HCT116 (cell line): ENCODE measurements around the gene CTBP1. TPM values are rescaled to one million over a fixed set of nuclear protein-coding genes. Genes with fewer than 3 reads are reported as not detected.

Experiments used
- ATAC-seq: fragments of 200-7000 bp; cut with Tn5 transposase; 2 replicates; pipeline ENCODE4 v1.9.1; 2020; ENCODE audit warnings: mild to moderate bottlenecking, moderate library complexity
- BruUV-seq: library from RNA; stranded (reverse); fragments of 400-500 nt; replicated peaks from 2 replicates; lab custom pipeline; 2021; lab: Mats Ljungman, UMichigan
- CTCF ChIA-PET: fragments of 300-600 bp; sonication (Branson Sonifier 250); formaldehyde crosslinking; loops from one replicate; lab custom pipeline; 2021; ENCODE audit warnings: antibody characterized with exemption; lab: Charles Lee
- POLR2A ChIA-PET: fragments of 300-600, 350-600 bp; sonication (Branson Sonifier 250); formaldehyde crosslinking; loops from one replicate; lab custom pipeline; 2021; ENCODE audit warnings: antibody characterized with exemption; lab: Charles Lee
- RAD21 ChIA-PET, 2 experiments: fragments of 300-600 bp; sonication (Branson Sonifier 250); formaldehyde crosslinking; loops; one replicate each; lab custom pipeline; 2023; ENCODE audit warnings: low total read pairs in 2 of 2; ENCODE audit not compliant: uncharacterized antibody in 2 of 2, unreplicated experiment in 2 of 2, low non-redundant PET in 1 of 2; lab: Charles Lee
- DNase-seq: peaks from one replicate; pipeline ENCODE4 v3.0.0-alpha.2; 2010; ENCODE audit warnings: low read depth, low spot score
- H2AFZ ChIP-seq: fragments of 200-600 bp; shearing (Covaris generic), sonication (generic); 2 replicates; pipeline ENCODE4 v1.6.1; 2017; ENCODE audit warnings: low read depth, mixed run types, mixed read lengths, antibody characterized with exemption, low read length; ENCODE audit not compliant: poor library complexity, severe bottlenecking
- H3K27ac ChIP-seq: 2 replicates; pipeline ENCODE4 v1.5.1; 2012; ENCODE audit warnings: low read depth, low read length
- H3K27me3 ChIP-seq: fragments of 200-600 bp; sonication (generic); 2 replicates; pipeline ENCODE4 v1.6.1; 2016; ENCODE audit warnings: mixed run types, low read length, mixed read lengths; ENCODE audit not compliant: insufficient read depth
- H3K36me3 ChIP-seq, 2 experiments: fragments of 200-500 bp in 1 of 2; fragments of 200-600 bp in 1 of 2; sonication (Bioruptor generic) in 1 of 2; sonication (generic) in 1 of 2; 2 replicates each; pipeline versions ENCODE4 v1.5.1 to v1.6.1; 2014 to 2016; ENCODE audit warnings: low read length in 2 of 2, inconsistent platforms in 1 of 2, mixed read lengths in 1 of 2, mixed run types in 1 of 2; ENCODE audit not compliant: insufficient read depth in 2 of 2, control insufficient read depth in 1 of 2
- H3K4me1 ChIP-seq, 2 experiments: fragments of 200-600 bp in 1 of 2; sonication (generic) in 1 of 2; 2 replicates each; pipeline versions ENCODE4 v1.5.1 to v1.6.1; 2012 to 2017; ENCODE audit warnings: low read length in 2 of 2, inconsistent platforms in 1 of 2, mild to moderate bottlenecking in 1 of 2, mixed read lengths in 1 of 2, mixed run types in 1 of 2, moderate library complexity in 1 of 2; ENCODE audit not compliant: insufficient read depth in 2 of 2, control insufficient read depth in 1 of 2
- H3K4me2 ChIP-seq: fragments of 200-600 bp; sonication (generic); 2 replicates; pipeline ENCODE4 v1.6.1; 2017; ENCODE audit warnings: mixed run types, low read length, mixed read lengths
- H3K4me3 ChIP-seq, 2 experiments: fragments of 200-600 bp in 1 of 2; sonication (generic) in 1 of 2; replicated peaks in 1 of 2; 2 replicates each; pipeline ENCODE4 v1.5.1; 2011 to 2016; ENCODE audit warnings: low read length in 2 of 2, control low read depth in 1 of 2, low read depth in 1 of 2, mild to moderate bottlenecking in 1 of 2, mixed read lengths in 1 of 2, mixed run types in 1 of 2
- H3K79me2 ChIP-seq: fragments of 200-600 bp; sonication (generic); 2 replicates; pipeline ENCODE4 v1.6.1; 2017; ENCODE audit warnings: mild to moderate bottlenecking, mixed run types, low read length, moderate library complexity, mixed read lengths; ENCODE audit not compliant: insufficient read depth
- H3K9ac ChIP-seq: fragments of 200-600 bp; sonication (generic); 2 replicates; pipeline ENCODE4 v1.6.1; 2016; ENCODE audit warnings: low read length, mixed read lengths
- H3K9me2 ChIP-seq: fragments of 200-600 bp; sonication (generic), shearing (Covaris generic); 2 replicates; pipeline ENCODE4 v1.6.1; 2017; ENCODE audit warnings: mixed run types, mild to moderate bottlenecking, moderate library complexity; ENCODE audit not compliant: insufficient read depth
- H3K9me3 ChIP-seq, 2 experiments: fragments of 200-500 bp in 1 of 2; fragments of 200-600 bp in 1 of 2; sonication (Bioruptor generic) in 1 of 2; sonication (generic) in 1 of 2; 2 replicates each; pipeline ENCODE4 v1.6.1; 2014 to 2017; ENCODE audit warnings: low read length in 2 of 2, mixed read lengths in 2 of 2, inconsistent platforms in 1 of 2, low read depth in 1 of 2, mild to moderate bottlenecking in 1 of 2, mixed run types in 1 of 2, moderate library complexity in 1 of 2; ENCODE audit not compliant: control insufficient read depth in 1 of 2, insufficient read depth in 1 of 2
- H4K20me1 ChIP-seq: fragments of 200-600 bp; sonication (generic), shearing (Covaris generic); 2 replicates; pipeline ENCODE4 v1.6.1; 2017; ENCODE audit warnings: mixed run types, mild to moderate bottlenecking, moderate library complexity; ENCODE audit not compliant: insufficient read depth
- CBX3 ChIP-seq: IDR thresholded peaks from 2 replicates; pipeline ENCODE4 v1.6.1; 2012; ENCODE audit warnings: low read depth
- CEBPB ChIP-seq: IDR thresholded peaks from 2 replicates; pipeline ENCODE4 v1.6.1; 2012; ENCODE audit warnings: low read depth
- CTCF ChIP-seq, 3 experiments: fragments of 200-600 bp in 1 of 3; sonication (generic) in 1 of 3; IDR thresholded peaks in 2 of 3; conservative IDR thresholded peaks in 1 of 3; 2 replicates each; pipeline ENCODE4 v1.5.1; 2012 to 2017; ENCODE audit warnings: low read depth in 2 of 3, low read length in 2 of 3, antibody characterized with exemption in 1 of 3, borderline replicate concordance in 1 of 3, control low read depth in 1 of 3, mild to moderate bottlenecking in 1 of 3, mixed read lengths in 1 of 3, mixed run types in 1 of 3, moderate library complexity in 1 of 3; ENCODE audit not compliant: insufficient read depth in 1 of 3
- EGR1 ChIP-seq: IDR thresholded peaks from 2 replicates; pipeline ENCODE4 v1.6.1; 2012; ENCODE audit warnings: low read depth
- ELF1 ChIP-seq: IDR thresholded peaks from 2 replicates; pipeline ENCODE4 v1.6.1; 2012; ENCODE audit warnings: low read depth, borderline replicate concordance
- EZH2 ChIP-seq: fragments of 200-600 bp; sonication (generic); IDR thresholded peaks from 2 replicates; pipeline ENCODE4 v1.6.1; 2017; ENCODE audit warnings: antibody characterized with exemption, mixed run types
- FOSL1 ChIP-seq: IDR thresholded peaks from 2 replicates; pipeline ENCODE4 v1.6.1; 2012; ENCODE audit warnings: low read depth
- POLR2A ChIP-seq: IDR thresholded peaks from 2 replicates; pipeline ENCODE4 v1.7.0; 2011; ENCODE audit warnings: borderline replicate concordance; ENCODE audit not compliant: insufficient read depth, insufficient read length; ENCODE audit errors: extremely low read depth
- RAD21 ChIP-seq: IDR thresholded peaks from 2 replicates; pipeline ENCODE4 v1.6.1; 2012; ENCODE audit warnings: low read depth, mild to moderate bottlenecking
- SIN3A ChIP-seq: IDR thresholded peaks from 2 replicates; pipeline ENCODE4 v1.6.1; 2012; ENCODE audit warnings: low read depth
- SRF ChIP-seq: IDR thresholded peaks from 2 replicates; pipeline ENCODE4 v1.6.1; 2012; ENCODE audit warnings: low read depth
- YY1 ChIP-seq: IDR thresholded peaks from 2 replicates; pipeline ENCODE4 v1.6.1; 2011; ENCODE audit warnings: low read length, low read depth, moderate library complexity, mild to moderate bottlenecking; ENCODE audit not compliant: insufficient replicate concordance; ENCODE audit errors: extremely low read depth
- ZNF274 ChIP-seq: fragments of 200-500 bp; sonication (Bioruptor generic); IDR thresholded peaks from 2 replicates; pipeline ENCODE4 v1.6.1; 2014; ENCODE audit warnings: mild to moderate bottlenecking, low read depth, low read length, inconsistent platforms
- intact Hi-C: fragments of 100-400 bp; cut with micrococcal nuclease; formaldehyde crosslinking; loops from 2 replicates; pipeline ENCODE4 v1.10.0; 2022
- total RNA-seq: library from RNA; stranded (reverse); gene quantifications from one replicate; pipeline ENCODE4 v1.2.1, GENCODE V29; 2021; ENCODE audit not compliant: unreplicated experiment
- TF ChIP-seq, protein P1 (sequence below): IDR thresholded peaks from 2 replicates; pipeline ENCODE4 v1.6.1; 2012
- TF ChIP-seq, protein P2 (sequence below): IDR thresholded peaks from 2 replicates; pipeline ENCODE4 v1.6.1; 2012; ENCODE audit warnings: low read depth

Gene CTBP1
- total RNA-seq, 1 experiment from 2014 or later, result 175 TPM

DNA sequence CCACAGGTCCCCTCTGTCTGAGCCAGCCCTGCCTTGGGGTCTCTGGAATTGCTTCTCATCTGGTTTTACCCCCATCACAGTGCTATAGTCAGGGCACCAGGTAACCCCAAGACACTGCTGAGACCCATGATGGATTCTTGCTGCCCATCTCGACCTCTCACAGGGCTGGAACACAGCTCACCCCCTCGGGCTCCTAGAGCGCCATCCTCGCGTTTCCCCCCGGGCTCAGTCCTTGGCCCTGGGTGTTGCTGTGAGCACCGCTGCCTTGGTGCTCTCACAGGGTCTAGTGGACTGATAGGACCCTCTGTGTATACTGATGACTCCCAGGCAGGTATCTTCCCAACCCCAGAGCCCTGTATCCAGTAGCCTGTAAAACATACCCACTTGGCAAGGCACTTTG, 49.5 kb upstream of the CTBP1 start:
- no TSS peak for BruUV-seq
- Histone ChIP-seq H3K36me3 (peaks cover 5 to 17% of the 10 kb centered on the region in 2 experiments; a peak in 3 of 4 replicates), H3K4me3 (no peak overlapping the region), H3K4me1 (no peaks in the 10 kb centered on the region; a peak in 1 of 4 replicates), H4K20me1 (0 out of 2 replicates have a peak, but pooled peaks cover 3% of the 10 kb centered on the region), H2AFZ (no peak overlapping the region), H3K79me2 (peaks cover 94% of the 10 kb centered on the region), H3K27me3 (no peaks in the 10 kb centered on the region), H3K9me3 (no peaks in the 10 kb centered on the region), H3K27ac (no peak overlapping the region), H3K9me2 (no peaks in the 10 kb centered on the region), H3K4me2 (no peak overlapping the region), H3K9ac (no peak overlapping the region)
- TF ChIP-seq YY1, result no peak
- TF ChIP-seq POLR2A, result no peak
- no peak for TF ChIP-seq RAD21
- no peak for TF ChIP-seq SRF
- TF ChIP-seq, protein P1, sequence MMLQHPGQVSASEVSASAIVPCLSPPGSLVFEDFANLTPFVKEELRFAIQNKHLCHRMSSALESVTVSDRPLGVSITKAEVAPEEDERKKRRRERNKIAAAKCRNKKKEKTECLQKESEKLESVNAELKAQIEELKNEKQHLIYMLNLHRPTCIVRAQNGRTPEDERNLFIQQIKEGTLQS, result no peak
- no peak for TF ChIP-seq EZH2
- TF ChIP-seq SIN3A, result no peak
- no peak for TF ChIP-seq ZNF274
- no peak for TF ChIP-seq CBX3
- TF ChIP-seq ELF1, result no peak
- no peak for TF ChIP-seq CTCF (IDR thresholded peaks at IDR 0.05 in 2 of 3, conservative IDR thresholded peaks at IDR 0.05 in 1 of 3; ENCODE audit: borderline replicate concordance in 1 of 3, insufficient read depth in 1 of 3, low read depth in 2 of 3, low read length in 2 of 3)
- TF ChIP-seq EGR1, result no peak
- TF ChIP-seq, protein P2, sequence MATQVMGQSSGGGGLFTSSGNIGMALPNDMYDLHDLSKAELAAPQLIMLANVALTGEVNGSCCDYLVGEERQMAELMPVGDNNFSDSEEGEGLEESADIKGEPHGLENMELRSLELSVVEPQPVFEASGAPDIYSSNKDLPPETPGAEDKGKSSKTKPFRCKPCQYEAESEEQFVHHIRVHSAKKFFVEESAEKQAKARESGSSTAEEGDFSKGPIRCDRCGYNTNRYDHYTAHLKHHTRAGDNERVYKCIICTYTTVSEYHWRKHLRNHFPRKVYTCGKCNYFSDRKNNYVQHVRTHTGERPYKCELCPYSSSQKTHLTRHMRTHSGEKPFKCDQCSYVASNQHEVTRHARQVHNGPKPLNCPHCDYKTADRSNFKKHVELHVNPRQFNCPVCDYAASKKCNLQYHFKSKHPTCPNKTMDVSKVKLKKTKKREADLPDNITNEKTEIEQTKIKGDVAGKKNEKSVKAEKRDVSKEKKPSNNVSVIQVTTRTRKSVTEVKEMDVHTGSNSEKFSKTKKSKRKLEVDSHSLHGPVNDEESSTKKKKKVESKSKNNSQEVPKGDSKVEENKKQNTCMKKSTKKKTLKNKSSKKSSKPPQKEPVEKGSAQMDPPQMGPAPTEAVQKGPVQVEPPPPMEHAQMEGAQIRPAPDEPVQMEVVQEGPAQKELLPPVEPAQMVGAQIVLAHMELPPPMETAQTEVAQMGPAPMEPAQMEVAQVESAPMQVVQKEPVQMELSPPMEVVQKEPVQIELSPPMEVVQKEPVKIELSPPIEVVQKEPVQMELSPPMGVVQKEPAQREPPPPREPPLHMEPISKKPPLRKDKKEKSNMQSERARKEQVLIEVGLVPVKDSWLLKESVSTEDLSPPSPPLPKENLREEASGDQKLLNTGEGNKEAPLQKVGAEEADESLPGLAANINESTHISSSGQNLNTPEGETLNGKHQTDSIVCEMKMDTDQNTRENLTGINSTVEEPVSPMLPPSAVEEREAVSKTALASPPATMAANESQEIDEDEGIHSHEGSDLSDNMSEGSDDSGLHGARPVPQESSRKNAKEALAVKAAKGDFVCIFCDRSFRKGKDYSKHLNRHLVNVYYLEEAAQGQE, result no peak
- no peak for TF ChIP-seq FOSL1
- no peak for TF ChIP-seq CEBPB
- no peak for ATAC-seq
- ChIA-PET CTCF (no interaction called here), RAD21 (no interaction called here), POLR2A (no interaction called here)
- intact Hi-C loops, result no loop called here
- DNase-seq, result no peak
